Thoracic aorta (tissue), 2 donors: ENCODE data around the gene OCSTAMP. TPM values are rescaled to one million over a fixed set of nuclear protein-coding genes. Genes with fewer than 3 reads are reported as not detected.
A peak's percentile ranks its signal among the peaks of the same experiment; 100 is the strongest.

ENCODE experiments used
- ATAC-seq: fragments of 150-250 bp; one replicate; pipeline ENCODE4 v1.8.0; 2017; ENCODE audit warnings: low read depth; ENCODE audit not compliant: insufficient number of reproducible peaks, low FRiP score
- DNase-seq: peaks from one replicate; pipeline ENCODE4 v3.0.0-alpha.2; 2020; ENCODE audit warnings: low spot score
- H3K27ac ChIP-seq, 2 donors: fragments of 200-600 bp; sonication (generic); 1 replicate in 1 of 2; 2 replicates in 1 of 2; pipeline ENCODE4 v1.5.1; 2016; ENCODE audit warnings: mild to moderate bottlenecking in 2 of 2, moderate library complexity in 2 of 2
- H3K27me3 ChIP-seq: fragments of 200-600 bp; sonication (generic); replicated peaks from 2 replicates; pipeline ENCODE4 v1.6.0; 2016; ENCODE audit warnings: mild to moderate bottlenecking; ENCODE audit not compliant: insufficient read depth
- H3K36me3 ChIP-seq: fragments of 200-600 bp; sonication (generic); one replicate; pipeline ENCODE4 v1.5.1; 2016
- H3K4me1 ChIP-seq, 2 donors: fragments of 200-600 bp; sonication (generic); 1 replicate in 1 of 2; 2 replicates in 1 of 2; pipeline versions ENCODE4 v1.5.1 to v1.6.0; 2016; ENCODE audit warnings: low read depth in 2 of 2, mild to moderate bottlenecking in 1 of 2; ENCODE audit not compliant: control insufficient read depth in 1 of 2
- H3K4me3 ChIP-seq: fragments of 200-600 bp; sonication (generic); 2 replicates; pipeline ENCODE4 v1.5.1; 2016; ENCODE audit warnings: mild to moderate bottlenecking
- H3K9me3 ChIP-seq: fragments of 200-600 bp; sonication (generic); 2 replicates; pipeline ENCODE4 v1.5.1; 2016
- CTCF ChIP-seq: fragments of 200-600 bp; sonication (generic); IDR thresholded peaks from one replicate; pipeline ENCODE4 v1.5.1; 2019; ENCODE audit warnings: antibody characterized with exemption
- total RNA-seq, 2 donors: library from RNA; depleted of rRNA; stranded (reverse); fragments of >200 nt; gene quantifications; one replicate each; pipeline versions ENCODE4 v1.1.0 to v1.2.3, GENCODE V29; 2016

The OCSTAMP gene
- total RNA-seq, 2 donors from 2014 or later = not detected

GRCh38 chr20:46568570-46569129, 18.2 kb upstream of the OCSTAMP start:
- H3K27me3 ChIP-seq = no peaks in the 10 kb centered on the region
- TF ChIP-seq CTCF = no peak
- H3K9me3 ChIP-seq = no peaks in the 10 kb centered on the region
- H3K4me3 ChIP-seq = no peak overlapping the region
- ATAC-seq (peak; percentile 50), DNase-seq (peak; percentile 24)
- H3K27ac ChIP-seq = no peak overlapping the region
- no peaks in the 10 kb centered on the region for H3K36me3 ChIP-seq
- H3K4me1 ChIP-seq = peaks cover 6 to 12% of the 10 kb centered on the region in 2 donors

GRCh38 chr20:46566125-46566524, 15.7 kb upstream of the OCSTAMP start:
- H3K27ac ChIP-seq = no peak overlapping the region
- no peak for TF ChIP-seq CTCF
- no peak for DNase-seq
- no peak for ATAC-seq
- H3K4me3 ChIP-seq = no peak overlapping the region
- peaks cover 7 to 10% of the 10 kb centered on the region in 2 donors for H3K4me1 ChIP-seq
- H3K27me3 ChIP-seq = no peaks in the 10 kb centered on the region
- no peaks in the 10 kb centered on the region for H3K36me3 ChIP-seq
- H3K9me3 ChIP-seq = no peaks in the 10 kb centered on the region

GRCh38 chr20:46564241-46564957, 13.9 kb upstream of the OCSTAMP start:
- H3K4me3 ChIP-seq = no peak overlapping the region
- no peaks in the 10 kb centered on the region for H3K27me3 ChIP-seq
- ATAC-seq (no peak), DNase-seq (no peak)
- H3K4me1 ChIP-seq = peaks cover 7 to 10% of the 10 kb centered on the region in 2 donors
- H3K27ac ChIP-seq = no peak overlapping the region
- TF ChIP-seq CTCF = no peak
- H3K36me3 ChIP-seq = no peaks in the 10 kb centered on the region
- H3K9me3 ChIP-seq = no peaks in the 10 kb centered on the region

GRCh38 chr20:46563860-46564221, 13.4 kb upstream of the OCSTAMP start:
- DNase-seq (no peak), ATAC-seq (no peak)
- no peak overlapping the region for H3K27ac ChIP-seq
- H3K27me3 ChIP-seq = no peaks in the 10 kb centered on the region
- H3K36me3 ChIP-seq = no peaks in the 10 kb centered on the region
- TF ChIP-seq CTCF = no peak
- H3K4me1 ChIP-seq = peaks cover 5 to 9% of the 10 kb centered on the region in 2 donors
- no peaks in the 10 kb centered on the region for H3K9me3 ChIP-seq
- H3K4me3 ChIP-seq = no peak overlapping the region

- DNase-seq (no peak), ATAC-seq (no peak)
- Histone ChIP-seq H3K9me3 (no peaks in the 10 kb centered on the region), H3K36me3 (no peaks in the 10 kb centered on the region), H3K27me3 (no peaks in the 10 kb centered on the region), H3K27ac (peak overlapping the region; percentile 55 to 68), H3K4me3 (peak overlapping the region; percentile 70), H3K4me1 (peaks cover under 1 to 4% of the 10 kb centered on the region in 2 donors)
- no peak for TF ChIP-seq CTCF
These were observed 12.9 kb upstream of the OCSTAMP start for GRCh38 chr20:46563170-46563859.
